GM12878 (cell line): ENCODE data around the gene CCDC34.

Source experiments
- CBX5 ChIP-seq: sonication (generic); IDR thresholded peaks from 2 replicates; pipeline ENCODE4 v1.6.1; 2016; ENCODE audit warnings: low read depth, moderate library complexity, mild to moderate bottlenecking, inconsistent platforms
- CEBPZ ChIP-seq: fragments of 150-350 bp; IDR thresholded peaks from 2 replicates; pipeline ENCODE4 v1.6.1; 2016; ENCODE audit warnings: low read depth, low read length

DNA sequence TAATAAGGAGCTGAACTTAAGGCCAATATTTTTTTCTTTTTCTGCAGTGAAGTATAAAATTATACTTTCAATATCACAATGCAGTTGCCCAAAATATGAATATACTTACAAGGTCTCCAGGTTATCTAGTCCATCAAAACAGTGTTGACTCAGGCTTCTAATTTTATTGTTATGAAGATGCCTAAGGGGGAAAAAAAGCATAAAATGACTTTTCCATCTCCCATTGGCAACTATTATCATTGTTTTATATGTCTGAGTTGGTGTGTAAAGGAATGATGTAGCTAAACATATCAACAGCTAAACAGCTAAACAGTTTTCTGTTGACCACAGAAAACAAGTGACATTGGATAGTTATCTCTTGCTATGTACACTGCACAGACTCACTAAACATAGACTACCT, 21.2 kb upstream of the CCDC34 start:
- no peak for TF ChIP-seq CEBPZ
- no peak for TF ChIP-seq CBX5
